ENCODE measurements around the gene CEACAM19. TPM values are rescaled to one million over a fixed set of nuclear protein-coding genes. Genes with fewer than 3 reads are reported as not detected.
"Not testable (repeated sequence)": the region's sequence is repeated elsewhere in the genome, so short reads cannot be mapped to it uniquely, and the experiment has no call there.

The CEACAM19 gene
- total RNA-seq, 1 experiment from 2014 or later, result 67.8 TPM

GRCh38 chr19:44718441-44719261, 47.4 kb downstream of the CEACAM19 start:
- Mint-ChIP-seq H3K27ac (ENCODE audit: unreplicated experiment) (peak overlapping the region; percentile 44), H3K27me3 (ENCODE audit: unreplicated experiment) (no peaks in the 10 kb centered on the region), H3K4me1 (ENCODE audit: low read depth, unreplicated experiment) (peaks cover 33% of the 10 kb centered on the region), H3K4me3 (ENCODE audit: low read depth, unreplicated experiment) (no peak overlapping the region), H3K36me3 (ENCODE audit: insufficient read depth, unreplicated experiment) (peaks cover 11% of the 10 kb centered on the region), H3K9me3 (ENCODE audit: low read depth, unreplicated experiment) (no peaks in the 10 kb centered on the region)
- no TSS peak for BruUV-seq (replicated peaks)
- peak; percentile 41 for DNase-seq
- intact Hi-C loops (cut with micrococcal nuclease; ENCODE audit: unreplicated experiment), result no loop called here
- TF ChIP-seq CTCF (IDR thresholded peaks at IDR 0.05; ENCODE audit: unreplicated experiment), result no peak
- CTCF ChIA-PET, result interaction anchor here (0.7 to 1.6 kb wide), 4 partner anchors 23 to 52 kb away, joined by 3 to 5 read pairs (median 4); no protein-coding TSS in a partner anchor

GRCh38 chr19:44719262-44719701, 48.0 kb downstream of the CEACAM19 start:
- H3K4me1 Mint-ChIP-seq (ENCODE audit: low read depth, unreplicated experiment), result peaks cover 39% of the 10 kb centered on the region
- H3K27ac Mint-ChIP-seq (ENCODE audit: unreplicated experiment), result no peak overlapping the region
- CTCF ChIA-PET, result interaction anchor here (1.6 kb wide), 1 partner anchor 51 kb away, joined by 3 read pairs; no protein-coding TSS in a partner anchor
- TF ChIP-seq CTCF (IDR thresholded peaks at IDR 0.05; ENCODE audit: unreplicated experiment), result no peak
- no peak overlapping the region for H3K4me3 Mint-ChIP-seq (ENCODE audit: low read depth, unreplicated experiment)
- H3K27me3 Mint-ChIP-seq (ENCODE audit: unreplicated experiment), result no peaks in the 10 kb centered on the region
- peaks cover 11% of the 10 kb centered on the region for H3K36me3 Mint-ChIP-seq (ENCODE audit: insufficient read depth, unreplicated experiment)
- no peak for DNase-seq
- no TSS peak for BruUV-seq (replicated peaks)
- intact Hi-C loops (cut with micrococcal nuclease; ENCODE audit: unreplicated experiment), result no loop called here
- no peaks in the 10 kb centered on the region for H3K9me3 Mint-ChIP-seq (ENCODE audit: low read depth, unreplicated experiment)

- not testable (repeated sequence) for H3K27ac Mint-ChIP-seq (ENCODE audit: unreplicated experiment); H3K27me3 Mint-ChIP-seq (ENCODE audit: unreplicated experiment); H3K4me3 Mint-ChIP-seq (ENCODE audit: low read depth, unreplicated experiment); H3K36me3 Mint-ChIP-seq (ENCODE audit: insufficient read depth, unreplicated experiment); BruUV-seq (replicated peaks); H3K9me3 Mint-ChIP-seq (ENCODE audit: low read depth, unreplicated experiment); DNase-seq
- peaks cover 50% of the 10 kb centered on the region for H3K4me1 Mint-ChIP-seq (ENCODE audit: low read depth, unreplicated experiment)
- CTCF ChIA-PET, result interaction anchor here (7.9 kb wide), 1 partner anchor 52 kb away, joined by 223 read pairs; no protein-coding TSS in a partner anchor
- intact Hi-C loops (cut with micrococcal nuclease; ENCODE audit: unreplicated experiment), result loop anchor here (5.0 to 10.0 kb wide), 2 partner anchors 33 to 124 kb away; partner anchors contain the start of gene NECTIN2
Observed at GRCh38 chr19:44720396-44720795, 49.1 kb downstream of the CEACAM19 start.

GRCh38 chr19:44720945-44721344, 49.7 kb downstream of the CEACAM19 start:
- H3K4me3 Mint-ChIP-seq (ENCODE audit: low read depth, unreplicated experiment), result no peak overlapping the region
- TF ChIP-seq CTCF (IDR thresholded peaks at IDR 0.05; ENCODE audit: unreplicated experiment), result no peak
- no peaks in the 10 kb centered on the region for H3K9me3 Mint-ChIP-seq (ENCODE audit: low read depth, unreplicated experiment)
- no TSS peak for BruUV-seq (replicated peaks)
- intact Hi-C loops (cut with micrococcal nuclease; ENCODE audit: unreplicated experiment), result loop anchor here (5.0 to 10.0 kb wide), 2 partner anchors 34 to 124 kb away; partner anchors contain the start of gene NECTIN2
- H3K4me1 Mint-ChIP-seq (ENCODE audit: low read depth, unreplicated experiment), result peaks cover 56% of the 10 kb centered on the region
- H3K27ac Mint-ChIP-seq (ENCODE audit: unreplicated experiment), result no peak overlapping the region
- H3K27me3 Mint-ChIP-seq (ENCODE audit: unreplicated experiment), result no peaks in the 10 kb centered on the region
- CTCF ChIA-PET, result interaction anchor here (7.9 kb wide), 1 partner anchor 52 kb away, joined by 223 read pairs; no protein-coding TSS in a partner anchor
- DNase-seq, result no peak
- H3K36me3 Mint-ChIP-seq (ENCODE audit: insufficient read depth, unreplicated experiment), result peaks cover 6% of the 10 kb centered on the region

- Mint-ChIP-seq H3K36me3 (ENCODE audit: insufficient read depth, unreplicated experiment) (peaks cover 10% of the 10 kb centered on the region), H3K4me1 (ENCODE audit: low read depth, unreplicated experiment) (peaks cover 60% of the 10 kb centered on the region)
- BruUV-seq (replicated peaks); H3K27me3 Mint-ChIP-seq (ENCODE audit: unreplicated experiment); H3K9me3 Mint-ChIP-seq (ENCODE audit: low read depth, unreplicated experiment); H3K27ac Mint-ChIP-seq (ENCODE audit: unreplicated experiment); DNase-seq; H3K4me3 Mint-ChIP-seq (ENCODE audit: low read depth, unreplicated experiment): not testable (repeated sequence)
- intact Hi-C loops (cut with micrococcal nuclease; ENCODE audit: unreplicated experiment), result loop anchor here (5.0 to 10.0 kb wide), 2 partner anchors 34 to 123 kb away; partner anchors contain the start of gene NECTIN2
- CTCF ChIA-PET, result interaction anchor here (7.9 kb wide), 1 partner anchor 51 kb away, joined by 223 read pairs; no protein-coding TSS in a partner anchor
Observed at GRCh38 chr19:44721369-44721768, 50.1 kb downstream of the CEACAM19 start.

Data from Calu3 (cell line).